Motor neuron (in vitro differentiated cells): ENCODE data around the gene SORCS1. TPM values are rescaled to one million over a fixed set of nuclear protein-coding genes. Genes with fewer than 3 reads are reported as not detected.

Experiments
- ATAC-seq, 8 experiments: fragments of 200-7000 bp; cut with Tn5 transposase; replicated peaks in 6 of 8; 2 replicates each; pipeline ENCODE4 v1.8.0; 2021; ENCODE audit warnings: mild to moderate bottlenecking in 8 of 8, moderate library complexity in 8 of 8
- H3K27ac ChIP-seq, 2 donors: fragments of 250-450 bp; sonication (Bioruptor Pico); 2 replicates each; pipeline ENCODE4 v1.9.0; 2021; ENCODE audit warnings: antibody characterized with exemption in 2 of 2, mild to moderate bottlenecking in 2 of 2, moderate library complexity in 1 of 2
- H3K4me1 ChIP-seq, 2 donors: fragments of 250-450 bp; sonication (Bioruptor Pico); replicated peaks in 1 of 2; 2 replicates each; pipeline ENCODE4 v1.6.1; 2021; ENCODE audit warnings: antibody characterized with exemption in 2 of 2, mild to moderate bottlenecking in 2 of 2, moderate library complexity in 1 of 2
- H3K4me3 ChIP-seq, 5 donors: fragments of 250-450 bp; sonication (Bioruptor Pico); 2 replicates each; pipeline ENCODE4 v1.9.0; 2021; ENCODE audit warnings: antibody characterized with exemption in 5 of 5, mild to moderate bottlenecking in 5 of 5, moderate library complexity in 4 of 5
- WGBS, 10 experiments: fragments of 450-650 bp; shearing (Covaris generic); methylation state at CpG; one replicate each; pipeline ENCODE4 v1.0.0; 2022; 5-methylcytosine and 5-hydroxymethylcytosine counted together
- in situ Hi-C, 9 experiments: fragments of 400-800 bp; cut with MboI; loops; one replicate each; pipeline ENCODE4 v1.15.0; 2021; ENCODE audit warnings: low sequenced_read_pairs in 9 of 9, low pct_unique_long_range_greater_than_20kb in 2 of 9; ENCODE audit not compliant: unreplicated experiment in 9 of 9
- total RNA-seq, 8 experiments: library from RNA; unstranded; fragments of 300-600 nt; gene quantifications; 2 replicates each; pipeline versions ENCODE4 v1.2.3 to v1.2.4, GENCODE V29; 2022

SORCS1 gene
- total RNA-seq, 8 experiments from 2014 or later: 0.27 to 17.0 (median 11.0) TPM

- in situ Hi-C loops: no loop called here
- Histone ChIP-seq H3K27ac (no peak overlapping the region), H3K4me3 (no peak overlapping the region), H3K4me1 (peaks cover 7 to 9% of the 10 kb centered on the region in 2 donors)
- peak in 5 of 8 experiments; percentile 38 to 86 (median 75) for ATAC-seq
- WGBS, 10 experiments: 26 to 100% (median 73%) methylated on average over 1 to 6 of the region's 6 CpGs; no CpG with 5 or more reads in 3 of the 10 experiments
These were observed 69.5 kb downstream of the SORCS1 start for GRCh38 chr10:107094824-107095522.

- in situ Hi-C loops: no loop called here
- WGBS, 10 experiments: 13 to 78% (median 67%) methylated on average over 1 of the region's 1 CpG; no CpG with 5 or more reads in 7 of the 10 experiments
- Histone ChIP-seq H3K4me3 (no peak overlapping the region), H3K4me1 (peaks cover 7 to 9% of the 10 kb centered on the region in 2 donors), H3K27ac (no peak overlapping the region)
- no peak for ATAC-seq
These were observed 72.2 kb downstream of the SORCS1 start for GRCh38 chr10:107092321-107092720.

GRCh38 chr10:107091126-107091525 is 73.4 kb downstream of the SORCS1 start:
- H3K4me1 ChIP-seq: peaks cover 7 to 9% of the 10 kb centered on the region in 2 donors
- no peak overlapping the region for H3K4me3 ChIP-seq
- peak in 3 of 8 experiments; percentile 29 to 67 (median 65) for ATAC-seq
- WGBS, 10 experiments: 0 to 100% (median 70%) methylated on average over 1 to 2 of the region's 2 CpGs; no CpG with 5 or more reads in 2 of the 10 experiments
- in situ Hi-C loops: no loop called here
- H3K27ac ChIP-seq: no peak overlapping the region

GRCh38 chr10:107085665-107086525 is 78.6 kb downstream of the SORCS1 start:
- H3K27ac ChIP-seq: no peak overlapping the region
- peaks cover 0 to 6% of the 10 kb centered on the region in 2 donors for H3K4me1 ChIP-seq
- in situ Hi-C loops: no loop called here
- H3K4me3 ChIP-seq: no peak overlapping the region
- peak in 5 of 8 experiments; percentile 36 to 87 (median 60) for ATAC-seq
- WGBS, 10 experiments: 13 to 74% (median 29%) methylated on average over 1 to 6 of the region's 6 CpGs; no CpG with 5 or more reads in 3 of the 10 experiments

DNA sequence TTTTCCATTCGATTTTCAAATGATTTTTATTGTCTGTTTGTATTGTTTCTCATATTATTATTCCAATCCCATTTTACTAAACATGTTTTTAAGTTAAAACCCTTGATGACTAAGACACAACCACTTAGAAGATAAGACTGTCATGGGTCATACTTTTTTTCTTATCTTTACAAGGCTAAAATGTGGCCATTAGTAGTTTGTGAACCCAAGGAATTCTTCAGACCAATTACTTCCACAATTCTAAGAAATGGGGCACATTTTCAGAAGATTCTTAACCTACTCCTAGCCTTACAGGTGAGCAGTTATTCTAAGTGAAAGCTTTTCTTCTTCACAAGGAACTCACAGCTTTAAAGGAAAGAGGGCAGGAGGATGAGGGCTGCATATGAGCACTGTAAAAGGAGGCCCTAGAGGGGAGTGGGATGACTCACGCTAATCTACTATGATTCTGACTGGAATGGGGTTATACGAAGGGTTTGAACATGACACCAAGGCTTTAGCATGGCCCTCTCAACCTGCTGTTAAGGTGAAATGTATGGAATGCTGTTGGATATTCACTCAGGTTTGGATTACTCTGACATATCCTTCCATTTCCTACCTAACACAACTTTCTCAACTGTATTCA is 81.0 kb downstream of the SORCS1 start:
- in situ Hi-C loops: no loop called here
- WGBS, 10 experiments: 0 to 90% (median 63%) methylated on average over 1 to 3 of the region's 3 CpGs

DNA sequence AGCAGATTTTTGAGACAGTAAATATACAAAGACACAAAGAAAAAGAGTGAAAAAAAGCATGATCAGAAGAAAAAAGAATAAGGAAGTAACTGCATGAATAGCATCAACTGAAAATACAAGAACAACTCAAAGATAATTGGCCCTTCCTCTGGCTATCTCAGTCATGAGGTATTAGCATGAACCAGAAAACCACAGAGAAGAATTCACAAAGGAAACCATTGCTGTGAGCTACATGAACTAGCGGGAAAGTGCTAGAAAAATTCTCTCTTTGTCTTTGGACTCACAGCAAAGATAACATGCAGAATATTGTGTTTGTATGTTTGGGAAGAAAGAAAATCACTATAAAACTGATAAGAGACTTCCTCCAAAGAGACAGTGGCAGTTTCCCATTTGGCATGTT is 82.9 kb downstream of the SORCS1 start:
- ATAC-seq: no peak
- in situ Hi-C loops: no loop called here
- Histone ChIP-seq H3K27ac (no peak overlapping the region), H3K4me3 (no peak overlapping the region), H3K4me1 (peaks cover 4 to 10% of the 10 kb centered on the region in 2 donors)
- WGBS, 10 experiments: 10 to 100% (median 86%) methylated on average over 1 of the region's 1 CpG; no CpG with 5 or more reads in 1 of the 10 experiments

More for the DNA sequence above, 81.0 kb downstream of the SORCS1 start:
- H3K4me3 ChIP-seq: no peak overlapping the region
- H3K4me1 ChIP-seq: peaks cover 4 to 10% of the 10 kb centered on the region in 2 donors
- no peak overlapping the region for H3K27ac ChIP-seq
- ATAC-seq: no peak

DNA sequence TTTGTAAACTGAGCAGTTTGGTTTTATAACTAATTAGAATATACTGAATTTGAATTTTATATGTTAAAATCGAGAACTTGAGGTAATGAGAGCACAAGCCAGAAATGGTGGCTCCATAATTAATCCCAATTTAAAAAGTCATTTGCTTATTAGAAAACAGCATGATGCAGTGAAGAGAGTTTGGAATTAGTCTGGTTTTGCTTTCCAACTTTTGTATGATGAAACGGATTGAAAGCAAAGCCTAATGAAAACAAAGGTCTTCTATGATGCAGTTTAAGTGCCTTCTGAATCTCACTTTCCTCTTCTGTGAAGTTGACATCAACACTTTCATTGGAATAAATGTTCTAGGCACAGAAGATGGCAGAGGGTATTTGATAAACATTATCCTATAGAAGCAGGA is 89.4 kb downstream of the SORCS1 start:
- no peak overlapping the region for H3K27ac ChIP-seq
- no peak for ATAC-seq
- in situ Hi-C loops: no loop called here
- 0 to 100% (median 80%) methylated on average over 1 to 2 of the region's 2 CpGs; no CpG with 5 or more reads in 1 of the 10 experiments for WGBS, 10 experiments
- H3K4me3 ChIP-seq: no peak overlapping the region
- H3K4me1 ChIP-seq: peaks cover 21 to 41% of the 10 kb centered on the region in 2 donors

GRCh38 chr10:107072786-107073185 is 91.7 kb downstream of the SORCS1 start:
- Histone ChIP-seq H3K4me1 (peaks cover 17 to 39% of the 10 kb centered on the region in 2 donors), H3K4me3 (no peak overlapping the region), H3K27ac (no peak overlapping the region)
- peak in 5 of 8 experiments; percentile 38 to 70 (median 56) for ATAC-seq
- in situ Hi-C loops: no loop called here
- 18 to 60% (median 38%) methylated on average over 1 to 5 of the region's 5 CpGs; no CpG with 5 or more reads in 1 of the 10 experiments for WGBS, 10 experiments

DNA sequence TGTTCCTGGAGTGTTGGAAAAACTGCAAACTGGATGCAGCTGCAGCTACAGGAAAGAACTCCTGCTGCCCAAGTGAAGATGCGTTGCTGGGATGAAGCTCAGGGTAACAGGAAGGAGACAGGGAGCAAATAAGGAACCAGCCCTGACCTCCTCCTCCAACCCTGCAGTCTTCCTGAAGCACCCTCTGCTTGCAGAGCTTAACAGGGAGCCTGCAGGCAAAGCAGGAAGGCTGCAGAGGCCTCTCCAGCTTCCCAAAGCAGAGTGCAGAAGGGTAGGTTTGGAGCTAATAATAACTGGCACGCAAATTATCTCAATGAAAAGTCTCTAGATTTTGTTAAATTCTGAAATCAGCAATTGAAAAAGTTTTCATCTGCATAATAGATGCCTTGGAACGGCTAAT is 92.5 kb downstream of the SORCS1 start:
- in situ Hi-C loops: no loop called here
- ATAC-seq: peak in 4 of 8 experiments; percentile 18 to 53 (median 44)
- WGBS, 10 experiments: 25 to 100% (median 65%) methylated on average over 1 to 3 of the region's 3 CpGs; no CpG with 5 or more reads in 1 of the 10 experiments
- no peak overlapping the region for H3K27ac ChIP-seq
- H3K4me3 ChIP-seq: no peak overlapping the region
- peaks cover 17 to 39% of the 10 kb centered on the region in 2 donors for H3K4me1 ChIP-seq

- 4 to 92% (median 41%) methylated on average over 2 to 4 of the region's 4 CpGs; no CpG with 5 or more reads in 3 of the 10 experiments for WGBS, 10 experiments
- Histone ChIP-seq H3K4me3 (no peak overlapping the region), H3K27ac (no peak overlapping the region), H3K4me1 (peaks cover 17 to 37% of the 10 kb centered on the region in 2 donors)
- ATAC-seq: peak in 4 of 8 experiments; percentile 10 to 33 (median 24)
- in situ Hi-C loops: no loop called here
These were observed 93.2 kb downstream of the SORCS1 start for GRCh38 chr10:107071301-107071700.

GRCh38 chr10:107067843-107068242 is 96.7 kb downstream of the SORCS1 start:
- no peak overlapping the region for H3K4me3 ChIP-seq
- peaks cover 25 to 39% of the 10 kb centered on the region in 2 donors for H3K4me1 ChIP-seq
- in situ Hi-C loops: no loop called here
- no peak for ATAC-seq
- H3K27ac ChIP-seq: no peak overlapping the region
- 0 to 100% (median 40%) methylated on average over 2 to 4 of the region's 4 CpGs; no CpG with 5 or more reads in 1 of the 10 experiments for WGBS, 10 experiments

- Histone ChIP-seq H3K27ac (no peak overlapping the region), H3K4me1 (peaks cover 13 to 35% of the 10 kb centered on the region in 2 donors), H3K4me3 (no peak overlapping the region)
- in situ Hi-C loops: no loop called here
- ATAC-seq: peak in 4 of 8 experiments; percentile 19 to 77 (median 59)
- WGBS, 10 experiments: 28 to 100% (median 46%) methylated on average over 2 to 5 of the region's 5 CpGs; no CpG with 5 or more reads in 2 of the 10 experiments
These were observed 100.4 kb downstream of the SORCS1 start for GRCh38 chr10:107064075-107064474.
